ENCODE data around the gene SCAF4.

DNA sequence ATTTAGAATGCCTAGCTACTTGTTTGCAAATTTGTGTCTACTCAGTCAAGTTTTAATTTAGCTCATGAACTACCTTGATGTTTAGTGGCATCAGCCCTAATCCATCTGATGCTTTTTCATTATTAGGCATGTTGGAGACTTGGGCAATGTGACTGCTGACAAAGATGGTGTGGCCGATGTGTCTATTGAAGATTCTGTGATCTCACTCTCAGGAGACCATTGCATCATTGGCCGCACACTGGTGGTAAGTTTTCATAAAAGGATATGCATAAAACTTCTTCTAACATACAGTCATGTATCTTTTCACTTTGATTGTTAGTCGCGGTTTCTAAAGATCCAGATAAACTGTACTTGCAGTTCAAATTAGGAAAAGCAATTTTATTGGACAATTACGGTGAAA is 64.8 kb downstream of the SCAF4 start:
- TF ChIP-seq, protein P1, sequence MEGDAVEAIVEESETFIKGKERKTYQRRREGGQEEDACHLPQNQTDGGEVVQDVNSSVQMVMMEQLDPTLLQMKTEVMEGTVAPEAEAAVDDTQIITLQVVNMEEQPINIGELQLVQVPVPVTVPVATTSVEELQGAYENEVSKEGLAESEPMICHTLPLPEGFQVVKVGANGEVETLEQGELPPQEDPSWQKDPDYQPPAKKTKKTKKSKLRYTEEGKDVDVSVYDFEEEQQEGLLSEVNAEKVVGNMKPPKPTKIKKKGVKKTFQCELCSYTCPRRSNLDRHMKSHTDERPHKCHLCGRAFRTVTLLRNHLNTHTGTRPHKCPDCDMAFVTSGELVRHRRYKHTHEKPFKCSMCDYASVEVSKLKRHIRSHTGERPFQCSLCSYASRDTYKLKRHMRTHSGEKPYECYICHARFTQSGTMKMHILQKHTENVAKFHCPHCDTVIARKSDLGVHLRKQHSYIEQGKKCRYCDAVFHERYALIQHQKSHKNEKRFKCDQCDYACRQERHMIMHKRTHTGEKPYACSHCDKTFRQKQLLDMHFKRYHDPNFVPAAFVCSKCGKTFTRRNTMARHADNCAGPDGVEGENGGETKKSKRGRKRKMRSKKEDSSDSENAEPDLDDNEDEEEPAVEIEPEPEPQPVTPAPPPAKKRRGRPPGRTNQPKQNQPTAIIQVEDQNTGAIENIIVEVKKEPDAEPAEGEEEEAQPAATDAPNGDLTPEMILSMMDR (IDR thresholded peaks at IDR 0.05; ENCODE audit: extremely low read depth in 1 of 2, insufficient read depth in 1 of 2, low read depth in 1 of 2, low read length in 2 of 2): no peak
- TF ChIP-seq JUN (IDR thresholded peaks at IDR 0.05; ENCODE audit: borderline replicate concordance, insufficient read depth, insufficient read length, low read depth) (no peak), EZH2 (IDR thresholded peaks at IDR 0.05; ENCODE audit: borderline replicate concordance, low read depth, low read length, severe bottlenecking) (no peak), POLR2A (IDR thresholded peaks at IDR 0.05; ENCODE audit: low read depth, low read length) (no peak), POLR2AphosphoS5 (IDR thresholded peaks at IDR 0.05; ENCODE audit: insufficient read depth, low read depth, low read length) (no peak), FOS (IDR thresholded peaks at IDR 0.05; ENCODE audit: borderline replicate concordance, insufficient read depth, low read length) (no peak)
- TF ChIP-seq, protein P2, sequence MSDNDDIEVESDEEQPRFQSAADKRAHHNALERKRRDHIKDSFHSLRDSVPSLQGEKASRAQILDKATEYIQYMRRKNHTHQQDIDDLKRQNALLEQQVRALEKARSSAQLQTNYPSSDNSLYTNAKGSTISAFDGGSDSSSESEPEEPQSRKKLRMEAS (IDR thresholded peaks at IDR 0.05; ENCODE audit: insufficient read depth, insufficient read length): no peak

All from endothelial cell of umbilical vein (primary cell).